ENCODE results near the gene SULT2A1.
A peak's percentile ranks its signal among the peaks of the same experiment; 100 is the strongest.
"Not testable (repeated sequence)": the region's sequence is repeated elsewhere in the genome, so short reads cannot be mapped to it uniquely, and the experiment has no call there.

The SULT2A1 gene

GRCh38 chr19:47865166-47865565 lies 20.9 kb downstream of the SULT2A1 start:
- in situ Hi-C loops (cut with HindIII; ENCODE audit: low pct_ligation_motif_present, low pct_unique_long_range_greater_than_20kb, low sequenced_read_pairs), result no loop called here
- DNase-seq, result no peak

DNA sequence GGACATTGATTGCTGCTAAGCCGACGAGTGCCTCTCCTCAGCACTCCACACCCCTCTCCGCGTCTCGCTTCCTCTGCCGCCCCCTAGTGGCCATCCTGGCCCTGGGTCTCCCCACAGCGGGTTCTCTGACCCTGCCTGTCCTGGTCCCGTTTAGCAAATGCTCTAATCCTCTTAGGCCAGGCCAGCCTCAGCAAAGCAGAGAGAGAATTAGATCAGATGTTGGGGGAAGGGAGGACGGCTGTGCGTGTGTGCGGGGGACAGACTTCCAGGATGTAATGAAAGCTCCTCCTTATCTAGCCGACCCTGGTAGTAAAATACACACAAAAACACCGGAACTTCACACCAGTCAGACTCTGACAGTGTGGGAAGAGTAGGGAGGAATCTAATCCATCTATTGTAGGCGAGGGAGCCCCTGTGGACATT lies 22.6 kb downstream of the SULT2A1 start:
- in situ Hi-C loops (cut with HindIII; ENCODE audit: low pct_ligation_motif_present, low pct_unique_long_range_greater_than_20kb, low sequenced_read_pairs), result no loop called here
- DNase-seq, result peak; percentile 63

DNA sequence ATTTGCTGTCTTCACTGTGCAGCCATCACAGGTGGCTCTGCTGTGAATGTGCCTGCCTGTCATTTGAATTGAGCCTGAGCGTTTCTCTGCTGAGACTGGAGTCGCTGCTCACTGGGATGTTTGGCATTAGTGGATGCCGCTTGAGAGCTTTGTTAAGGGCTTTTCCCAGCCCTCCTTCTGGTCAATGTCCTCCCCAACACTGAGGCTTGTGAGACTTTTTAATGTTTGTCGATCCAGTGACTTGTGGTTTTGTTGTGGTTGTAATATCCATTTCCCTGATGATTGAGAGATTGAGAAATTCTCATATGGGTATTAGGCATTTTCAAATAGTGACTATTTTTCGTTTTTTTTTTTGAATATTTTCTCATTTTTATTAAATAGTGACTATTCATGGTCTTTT lies 24.5 kb downstream of the SULT2A1 start:
- in situ Hi-C loops (cut with HindIII; ENCODE audit: low pct_ligation_motif_present, low pct_unique_long_range_greater_than_20kb, low sequenced_read_pairs), result no loop called here
- DNase-seq, result no peak

DNA sequence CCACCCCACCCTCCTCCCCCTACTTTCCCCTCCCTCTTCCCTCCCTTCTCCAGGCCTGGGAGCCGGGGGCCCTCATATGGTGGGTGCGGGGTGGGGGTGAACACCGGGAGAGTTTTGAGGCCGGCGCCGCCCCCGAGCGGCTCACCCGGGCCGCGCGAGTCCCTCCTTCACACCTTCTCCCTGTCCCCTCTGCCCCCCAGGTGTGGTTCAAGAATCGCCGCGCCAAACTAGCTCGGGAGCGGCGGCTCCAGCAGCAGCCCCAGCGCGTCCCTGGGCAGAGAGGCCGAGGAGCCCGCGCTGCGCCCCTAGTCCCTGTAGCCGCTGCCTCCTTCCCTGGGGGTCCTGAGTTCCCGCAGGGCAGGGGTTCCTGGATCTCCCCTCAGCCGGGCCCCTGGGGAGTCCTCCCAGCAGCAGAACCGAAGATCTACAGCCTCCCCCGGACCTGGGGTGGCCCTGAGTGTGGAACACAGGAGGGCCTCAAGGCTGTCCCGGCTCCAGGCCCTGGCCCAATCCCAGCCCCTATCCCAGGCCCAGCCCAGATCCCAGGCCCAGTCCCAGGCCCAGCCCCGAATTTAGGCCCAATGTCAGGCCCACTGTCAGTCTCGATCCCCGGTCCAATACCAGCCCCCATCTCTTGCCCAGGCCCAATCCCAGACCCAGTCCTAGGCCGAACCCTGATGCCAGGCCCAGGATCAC lies 25.4 kb downstream of the SULT2A1 start:
- in situ Hi-C loops (cut with HindIII; ENCODE audit: low pct_ligation_motif_present, low pct_unique_long_range_greater_than_20kb, low sequenced_read_pairs), result no loop called here

DNA sequence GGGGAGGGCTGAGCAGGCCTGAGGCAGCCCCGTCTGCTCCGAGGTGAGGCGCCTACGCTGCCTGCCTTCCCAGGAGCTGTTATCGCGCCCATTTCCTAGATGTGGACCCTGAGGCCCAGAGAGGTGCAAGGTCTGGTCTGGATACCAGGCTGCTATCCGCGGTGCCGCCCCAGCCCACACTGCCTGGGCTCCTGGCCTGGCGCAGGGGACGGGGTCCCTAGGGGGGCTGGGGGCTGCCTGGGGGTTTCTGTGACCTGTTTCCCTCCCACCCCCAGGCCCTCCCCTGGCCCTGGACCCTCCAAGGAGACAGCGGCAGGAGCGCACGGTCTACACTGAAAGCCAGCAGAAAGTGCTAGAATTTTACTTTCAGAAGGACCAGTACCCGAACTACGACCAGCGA lies 26.3 kb downstream of the SULT2A1 start:
- DNase-seq; in situ Hi-C loops (cut with HindIII; ENCODE audit: low pct_ligation_motif_present, low pct_unique_long_range_greater_than_20kb, low sequenced_read_pairs): not testable (repeated sequence)

More for the DNA sequence above, 25.4 kb downstream of the SULT2A1 start:
- no peak for DNase-seq

DNA sequence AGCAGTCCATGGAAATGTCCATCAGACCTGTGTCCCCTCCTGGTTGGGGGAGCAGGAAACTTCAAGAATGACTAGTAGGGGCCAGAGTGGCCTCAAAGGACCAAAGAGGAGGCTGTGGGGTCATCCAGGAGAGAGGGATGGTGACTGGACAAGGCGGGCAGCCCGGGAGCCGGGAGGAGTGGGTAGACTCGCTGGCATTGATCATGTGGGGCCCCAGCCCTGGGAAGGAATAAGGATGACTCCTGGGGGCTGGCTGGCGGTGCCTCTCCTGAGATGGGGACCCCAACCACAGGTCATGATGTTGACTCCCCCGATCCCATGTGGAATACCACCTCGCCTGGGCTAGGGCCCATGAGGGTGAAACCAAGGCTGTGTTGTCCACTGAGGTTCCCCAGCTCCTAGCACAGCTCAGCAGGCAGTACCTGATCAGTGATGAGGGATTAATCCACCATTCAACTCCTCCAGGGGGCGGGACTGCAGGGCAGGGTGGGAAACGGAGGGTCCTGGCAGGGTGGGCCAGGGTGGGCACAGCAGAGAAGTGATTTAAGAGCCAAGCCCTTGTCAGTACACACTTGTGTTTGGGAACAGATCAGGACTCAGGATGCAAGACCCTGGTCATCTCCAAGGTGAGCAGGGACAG lies 27.3 kb downstream of the SULT2A1 start, which contains the start of gene TPRX2:
Gene TPRX2, plus strand, starts transcription at position 590 of the 640 bp plus-strand sequence. Its CDS starts 12 bp downstream, at position 602.
- in situ Hi-C loops (cut with HindIII; ENCODE audit: low pct_ligation_motif_present, low pct_unique_long_range_greater_than_20kb, low sequenced_read_pairs); DNase-seq: not testable (repeated sequence)

DNA sequence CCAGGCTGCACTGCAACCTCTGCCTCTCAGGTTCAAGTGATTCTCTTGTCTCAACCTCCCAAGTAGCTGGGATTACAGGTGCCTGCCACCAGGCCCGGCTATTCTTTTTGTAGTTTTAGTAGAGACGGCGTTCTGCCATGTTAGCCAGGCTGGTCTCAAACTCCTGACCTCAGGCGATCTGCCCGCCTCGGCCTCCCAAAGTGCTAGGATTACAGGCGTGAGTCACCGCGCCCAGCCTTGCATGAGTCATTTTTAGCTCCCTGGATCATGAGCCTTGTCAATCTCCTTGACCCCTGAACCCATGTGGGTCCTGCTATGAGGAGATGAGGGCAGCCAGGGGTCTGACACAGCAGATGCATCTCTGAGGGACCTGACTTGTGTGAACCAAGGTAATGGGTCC lies 27.9 kb downstream of the SULT2A1 start:
- in situ Hi-C loops (cut with HindIII; ENCODE audit: low pct_ligation_motif_present, low pct_unique_long_range_greater_than_20kb, low sequenced_read_pairs), result not testable (repeated sequence)

GRCh38 chr19:47854459-47854858 lies 31.7 kb downstream of the SULT2A1 start:
- DNase-seq, result no peak
- in situ Hi-C loops (cut with HindIII; ENCODE audit: low pct_ligation_motif_present, low pct_unique_long_range_greater_than_20kb, low sequenced_read_pairs), result no loop called here

More for the DNA sequence above, 27.9 kb downstream of the SULT2A1 start:
- DNase-seq, result peak; percentile 4

DNA sequence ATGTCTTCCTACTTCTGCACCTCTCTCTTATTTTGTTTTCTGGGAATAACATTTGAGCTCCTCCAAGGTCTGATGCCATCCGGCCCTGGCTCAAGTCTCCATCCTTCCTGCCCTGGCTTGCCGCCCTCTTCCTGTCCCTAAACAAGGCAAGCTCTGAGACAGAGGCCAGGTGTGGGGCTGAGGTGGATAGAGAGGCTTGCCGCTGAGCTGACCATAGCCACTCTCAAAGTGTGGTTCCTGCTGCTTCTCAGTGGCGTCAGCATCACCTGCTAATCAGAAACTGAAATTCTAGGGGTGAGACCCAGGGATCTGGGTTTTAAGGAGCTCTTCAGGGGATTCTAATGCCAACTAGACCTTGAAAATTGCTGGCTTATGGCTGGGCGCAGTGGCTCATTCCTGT lies 33.1 kb downstream of the SULT2A1 start:
- in situ Hi-C loops (cut with HindIII; ENCODE audit: low pct_ligation_motif_present, low pct_unique_long_range_greater_than_20kb, low sequenced_read_pairs), result no loop called here
- no peak for DNase-seq

- in situ Hi-C loops (cut with HindIII; ENCODE audit: low pct_ligation_motif_present, low pct_unique_long_range_greater_than_20kb, low sequenced_read_pairs), result no loop called here
- peak; percentile 9 for DNase-seq
Observed at GRCh38 chr19:47848823-47849473, 37.2 kb downstream of the SULT2A1 start.

- in situ Hi-C loops (cut with HindIII; ENCODE audit: low pct_ligation_motif_present, low pct_unique_long_range_greater_than_20kb, low sequenced_read_pairs), result no loop called here
- DNase-seq, result no peak
Observed at GRCh38 chr19:47848425-47848822, 37.7 kb downstream of the SULT2A1 start.

DNA sequence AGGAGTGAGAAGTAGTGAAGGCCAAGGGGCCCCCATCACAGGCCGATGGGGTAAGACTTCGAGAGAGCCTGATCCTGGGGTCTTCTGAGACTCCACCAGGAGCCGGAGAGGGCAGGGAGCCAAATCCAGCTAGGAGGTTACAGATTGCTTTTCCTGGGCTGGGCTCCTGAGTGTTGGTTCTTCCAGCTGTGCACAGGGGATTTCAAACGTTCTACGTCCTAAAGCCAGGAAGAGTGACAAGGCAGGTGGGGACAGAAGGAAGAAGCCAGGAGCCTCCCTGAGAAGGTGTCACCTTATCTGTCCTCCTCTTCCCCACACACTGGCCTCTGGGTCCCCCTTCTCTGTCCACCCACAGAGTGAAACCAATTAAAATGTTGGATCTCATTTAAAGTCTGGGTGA lies 43.2 kb downstream of the SULT2A1 start:
- no peak for DNase-seq
- in situ Hi-C loops (cut with HindIII; ENCODE audit: low pct_ligation_motif_present, low pct_unique_long_range_greater_than_20kb, low sequenced_read_pairs), result no loop called here

- in situ Hi-C loops (cut with HindIII; ENCODE audit: low pct_ligation_motif_present, low pct_unique_long_range_greater_than_20kb, low sequenced_read_pairs), result no loop called here
- no peak for DNase-seq
Observed at GRCh38 chr19:47839913-47840312, 46.2 kb downstream of the SULT2A1 start.

DNA sequence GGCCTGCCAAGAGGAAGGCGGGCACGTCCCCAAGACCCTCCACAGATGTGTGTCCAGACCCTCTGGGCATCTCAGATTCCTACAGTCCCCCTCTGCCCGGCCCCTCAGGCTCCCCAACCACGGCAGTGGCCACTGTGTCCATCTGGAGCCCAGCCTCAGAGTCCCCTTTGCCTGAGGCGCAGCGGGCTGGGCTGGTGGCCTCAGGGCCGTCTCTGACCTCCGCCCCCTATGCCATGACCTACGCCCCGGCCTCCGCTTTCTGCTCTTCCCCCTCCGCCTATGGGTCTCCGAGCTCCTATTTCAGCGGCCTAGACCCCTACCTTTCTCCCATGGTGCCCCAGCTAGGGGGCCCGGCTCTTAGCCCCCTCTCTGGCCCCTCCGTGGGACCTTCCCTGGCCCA lies 46.7 kb downstream of the SULT2A1 start:
- in situ Hi-C loops (cut with HindIII; ENCODE audit: low pct_ligation_motif_present, low pct_unique_long_range_greater_than_20kb, low sequenced_read_pairs), result no loop called here
- DNase-seq, result no peak

GRCh38 chr19:47836038-47836437 lies 50.1 kb downstream of the SULT2A1 start:
- in situ Hi-C loops (cut with HindIII; ENCODE audit: low pct_ligation_motif_present, low pct_unique_long_range_greater_than_20kb, low sequenced_read_pairs), result no loop called here
- DNase-seq, result no peak

DNA sequence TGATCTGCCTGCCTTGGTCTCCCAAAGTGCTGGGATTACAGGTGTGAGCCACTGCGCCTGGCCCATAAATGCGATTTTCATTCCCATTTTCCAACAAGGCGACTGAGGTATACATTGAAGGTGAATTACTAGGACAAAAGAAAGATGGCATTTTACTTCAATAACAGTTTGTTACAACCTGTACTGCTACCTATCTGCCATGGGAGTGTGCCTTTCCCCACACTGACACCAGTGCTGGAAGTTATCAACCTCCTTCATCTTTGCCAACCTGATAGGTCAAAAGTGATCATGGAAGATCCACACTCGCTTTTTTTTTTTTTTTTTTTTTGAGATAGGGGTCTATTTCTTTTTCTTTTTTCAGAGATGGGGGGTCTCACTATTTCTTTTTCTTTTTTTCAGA lies 53.4 kb downstream of the SULT2A1 start:
- no peak for DNase-seq
- in situ Hi-C loops (cut with HindIII; ENCODE audit: low pct_ligation_motif_present, low pct_unique_long_range_greater_than_20kb, low sequenced_read_pairs), result no loop called here

DNA sequence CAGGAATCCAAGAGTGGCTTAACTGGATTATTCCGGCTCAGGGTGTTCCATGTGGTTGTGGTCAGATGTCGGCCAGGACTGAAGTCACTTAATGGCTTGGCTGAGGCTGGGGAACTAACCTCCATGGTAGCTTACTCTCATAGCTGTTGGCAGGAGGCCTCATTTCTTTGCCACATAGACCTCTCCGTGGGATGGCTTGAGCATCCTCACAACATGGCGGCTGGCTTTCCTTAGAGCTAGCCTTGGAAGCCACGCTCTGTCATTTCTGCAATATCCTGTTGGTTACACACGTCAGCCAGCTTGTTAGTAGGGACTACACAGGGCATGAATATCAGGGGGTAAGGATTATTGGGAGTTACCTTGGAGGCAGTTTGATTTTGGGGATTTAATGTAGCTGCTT lies 59.3 kb downstream of the SULT2A1 start:
- in situ Hi-C loops (cut with HindIII; ENCODE audit: low pct_ligation_motif_present, low pct_unique_long_range_greater_than_20kb, low sequenced_read_pairs), result no loop called here
- DNase-seq, result no peak

- DNase-seq, result no peak
- in situ Hi-C loops (cut with HindIII; ENCODE audit: low pct_ligation_motif_present, low pct_unique_long_range_greater_than_20kb, low sequenced_read_pairs), result no loop called here
Observed at GRCh38 chr19:47824396-47824795, 61.7 kb downstream of the SULT2A1 start.

DNA sequence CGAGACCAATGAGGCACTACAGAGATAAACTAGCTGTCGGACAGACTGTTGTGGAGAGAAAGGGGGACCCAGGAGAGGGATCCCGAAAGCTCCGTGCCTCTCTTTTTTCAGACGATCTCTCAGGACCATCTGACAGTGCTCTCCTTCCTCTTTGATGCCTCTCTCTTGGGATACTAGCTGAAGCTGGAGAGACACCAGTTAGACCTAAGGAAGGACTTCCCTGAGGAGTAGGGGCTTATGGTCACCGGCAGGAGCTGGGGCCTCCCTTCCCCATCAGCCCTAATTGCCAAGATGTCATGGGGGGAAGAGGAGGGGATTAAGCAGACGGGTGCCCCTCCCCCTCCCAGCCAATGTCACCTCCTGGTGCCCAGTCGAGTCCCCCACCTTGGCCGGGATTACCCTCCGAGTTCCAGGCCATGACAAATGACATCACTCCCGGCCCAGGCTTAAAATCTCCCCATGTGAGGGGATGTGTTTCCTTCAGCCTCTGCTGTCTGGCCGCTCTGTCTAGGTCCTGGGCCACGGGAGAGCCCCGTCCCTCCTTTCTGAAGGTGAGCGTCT lies 64.6 kb downstream of the SULT2A1 start, which contains the start of gene CRX:
Gene CRX, plus strand, starts transcription at position 478 of the 561 bp plus-strand sequence. CDS start 12,507 bp downstream, outside the sequence.
- DNase-seq, result no peak
- in situ Hi-C loops (cut with HindIII; ENCODE audit: low pct_ligation_motif_present, low pct_unique_long_range_greater_than_20kb, low sequenced_read_pairs), result no loop called here

Data from ACHN (cell line).